ENCODE results near the gene TPK1. TPM values are rescaled to one million over a fixed set of nuclear protein-coding genes. Genes with fewer than 3 reads are reported as not detected.

Gene TPK1
- total and polyA plus RNA-seq, 2 of the 8 experiments (the other 6 are each of a cell fraction or from before 2014, with no cell fraction given) = 1.9 to 2.7 TPM

- Histone ChIP-seq H3K14ac (ENCODE audit: insufficient read length) (no peak overlapping the region), H3K27ac (ENCODE audit: low read depth, low read length) (no peak overlapping the region), H3K4ac (replicated peaks; ENCODE audit: insufficient read length, low read depth, low read length) (no peak overlapping the region), H3K23me2 (ENCODE audit: low read depth, low read length) (no peaks in the 10 kb centered on the region), H3K4me3 (ENCODE audit: extremely low read depth in 1 of 4, insufficient read depth in 2 of 4, low read depth in 3 of 4, low read length in 4 of 4) (no peak overlapping the region; a peak in 1 of 8 replicates), H3K4me1 (replicated peaks in 1 of 4; ENCODE audit: control insufficient read depth in 3 of 4, insufficient read depth in 4 of 4, low read length in 3 of 4) (peaks cover 0 to 3% (median 2%) of the 10 kb centered on the region in 4 experiments; a peak in 1 of 7 replicates), H3K79me2 (ENCODE audit: control insufficient read depth in 1 of 2, insufficient read depth in 2 of 2, low read length in 2 of 2) (no peaks in the 10 kb centered on the region), H2AK5ac (ENCODE audit: low read depth, low read length) (no peak overlapping the region), H2BK20ac (ENCODE audit: low read length) (no peak overlapping the region), H4K20me1 (replicated peaks in 1 of 2; ENCODE audit: control insufficient read depth in 1 of 2, insufficient read depth in 2 of 2, low read length in 2 of 2) (no peaks in the 10 kb centered on the region), H3K9ac (replicated peaks in 1 of 4; ENCODE audit: extremely low read depth in 1 of 4, low read depth in 3 of 4, low read length in 3 of 4) (no peak overlapping the region), H4K5ac (ENCODE audit: insufficient read length, low read depth, low read length) (no peak overlapping the region), H3K79me1 (ENCODE audit: low read depth, low read length) (no peaks in the 10 kb centered on the region), H3K4me2 (ENCODE audit: insufficient read depth in 1 of 2, low read depth in 2 of 2, low read length in 2 of 2) (peak overlapping the region in 1 of 2 experiments; percentile 12; a peak in 1 of 4 replicates), H3K36me3 (ENCODE audit: control insufficient read depth in 2 of 4, insufficient read depth in 4 of 4, low read length in 3 of 4) (no peaks in the 10 kb centered on the region), H2BK15ac (ENCODE audit: low read length) (no peak overlapping the region), H3K56ac (replicated peaks; ENCODE audit: insufficient read length, low read depth, low read length) (no peak overlapping the region), H2BK12ac (ENCODE audit: low read depth, low read length) (no peak overlapping the region), H4K91ac (replicated peaks; ENCODE audit: insufficient read length, low read length) (no peak overlapping the region), H2BK5ac (ENCODE audit: low read depth, low read length) (peak overlapping the region; percentile 35; the same call in 1 of the 2 replicates), H3K9me3 (ENCODE audit: insufficient read depth in 2 of 2, low read depth in 1 of 2, low read length in 1 of 2) (no peaks in the 10 kb centered on the region), H3K23ac (ENCODE audit: insufficient read length) (no peak overlapping the region), H4K8ac (ENCODE audit: extremely low read depth, insufficient read depth, low read length) (no peak overlapping the region), H3K18ac (ENCODE audit: extremely low read depth, low read length) (no peak overlapping the region), H3K27me3 (replicated peaks in 1 of 4; ENCODE audit: control insufficient read depth in 3 of 4, extremely low read depth in 1 of 4, insufficient read depth in 3 of 4, low read length in 3 of 4) (no peaks in the 10 kb centered on the region), H2BK120ac (replicated peaks; ENCODE audit: low read depth, low read length) (no peak overlapping the region), H2AFZ (ENCODE audit: low read length) (peak overlapping the region; percentile 73)
- ChIA-PET POLR2A (ENCODE audit: partially characterized antibody) (interaction anchor here (0.7 to 1.0 kb wide), 2 partner anchors 50 to 1242 kb away, joined by 3 read pairs; partner anchors contain the start of gene TPK1), CTCF (ENCODE audit: partially characterized antibody) (interaction anchor here (1.2 kb wide), 1 partner anchor 13 kb away, joined by 3 read pairs; no protein-coding TSS in a partner anchor)
- TF ChIP-seq EZH2 (IDR thresholded peaks at IDR 0.05; ENCODE audit: low read depth, low read length, severe bottlenecking) (no peak), TEAD4 (IDR thresholded peaks at IDR 0.05; ENCODE audit: low read depth, low read length) (peak; percentile 90), RXRA (IDR thresholded peaks at IDR 0.05; ENCODE audit: insufficient read depth, low read depth, low read length) (no peak), TAF7 (optimal IDR thresholded peaks at IDR 0.05; ENCODE audit: borderline replicate concordance, low read depth, low read length) (no peak), CBX5 (IDR thresholded peaks at IDR 0.05; ENCODE audit: low read depth, low read length) (no peak)
- DNase-seq (ENCODE audit: low read depth in 1 of 2, low spot score in 2 of 2) = no peak
- WGBS, 2 experiments (ENCODE audit: extremely low coverage in 1 of 2, insufficient coverage in 1 of 2, insufficient read length in 1 of 2, insufficient replicate concordance in 2 of 2, low coverage in 1 of 2, low lambda C conversion rate in 2 of 2, missing lambda C conversion rate in 1 of 2) = 72% methylated on average over 6 of the region's 6 CpGs; no CpG with 5 or more reads in 1 of the 2 experiments
- no peak for FAIRE-seq
Measured at GRCh38 chr7:144885478-144885877, 49.6 kb upstream of the TPK1 start.

All from H1 (cell line).